GM12892 (cell line): ENCODE results near the gene TBC1D5.

Experiments
- POLR2A ChIP-seq: IDR thresholded peaks from 2 replicates; pipeline ENCODE4 v1.6.1; 2011; ENCODE audit warnings: low read depth, low read length, control low read depth
- TAF1 ChIP-seq: IDR thresholded peaks from 2 replicates; pipeline ENCODE4 v1.6.1; 2011; ENCODE audit warnings: low read depth, mild to moderate bottlenecking, control low read depth, low read length, borderline replicate concordance

GRCh38 chr3:17310983-17311382, 431.4 kb downstream of the TBC1D5 start:
- TF ChIP-seq POLR2A (no peak), TAF1 (no peak)
